ENCODE data around the gene SARS1.
"Not testable (repeated sequence)": the region's sequence is repeated elsewhere in the genome, so short reads cannot be mapped to it uniquely, and the experiment has no call there.

Gene SARS1

DNA sequence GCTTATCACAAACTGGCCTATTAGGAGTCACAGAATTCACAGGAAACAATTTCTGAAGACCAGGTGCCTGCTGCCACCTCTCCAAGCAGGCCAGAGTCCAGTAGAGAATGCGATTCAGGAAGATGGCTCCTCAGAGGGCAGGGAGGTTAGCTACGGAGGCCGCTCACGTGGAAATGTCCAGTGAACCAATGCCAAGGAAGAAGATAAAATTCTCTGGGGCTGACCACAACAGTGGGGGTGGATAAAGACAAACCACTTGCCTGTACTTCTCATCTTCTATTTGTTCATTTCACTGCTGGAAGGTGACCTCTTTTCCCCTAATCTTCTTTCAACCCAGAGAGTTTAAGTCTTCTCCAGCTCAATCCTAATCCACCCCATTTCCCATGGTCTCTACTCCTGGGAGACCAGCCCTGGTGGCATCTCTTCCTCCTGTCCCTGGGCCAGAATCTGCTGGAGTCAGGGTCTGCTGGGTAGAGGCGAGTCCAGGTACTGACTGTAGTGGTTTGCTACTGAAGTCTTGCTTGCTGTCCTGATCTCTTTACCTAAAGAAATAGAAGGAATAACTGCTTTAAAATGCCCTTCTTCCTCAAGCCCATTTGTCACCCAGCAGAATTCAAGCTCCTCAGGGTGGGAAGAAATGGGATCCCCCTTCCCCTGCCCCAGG is 66.0 kb downstream of the SARS1 start:
- no peak for DNase-seq

DNA sequence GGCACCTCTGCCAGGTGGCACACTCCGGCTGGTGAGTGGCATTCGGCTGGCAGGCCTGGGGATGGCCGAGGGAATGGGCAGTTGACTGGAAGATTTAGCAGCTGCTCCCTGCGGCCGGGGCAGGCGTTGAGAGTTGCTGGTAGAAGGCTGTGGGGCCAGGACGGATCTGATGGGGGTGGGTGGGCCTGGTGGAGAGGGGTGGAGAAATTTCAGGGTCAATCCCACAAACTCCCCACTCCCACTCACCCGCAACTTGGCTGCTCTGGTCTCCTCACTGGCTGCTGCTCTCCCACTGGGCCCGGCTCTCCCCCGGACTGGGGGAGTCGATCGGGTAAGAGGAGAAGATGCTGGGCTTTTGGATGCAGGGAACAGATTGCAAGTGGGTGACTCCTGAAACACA is 67.1 kb downstream of the SARS1 start:
- DNase-seq: no peak

DNA sequence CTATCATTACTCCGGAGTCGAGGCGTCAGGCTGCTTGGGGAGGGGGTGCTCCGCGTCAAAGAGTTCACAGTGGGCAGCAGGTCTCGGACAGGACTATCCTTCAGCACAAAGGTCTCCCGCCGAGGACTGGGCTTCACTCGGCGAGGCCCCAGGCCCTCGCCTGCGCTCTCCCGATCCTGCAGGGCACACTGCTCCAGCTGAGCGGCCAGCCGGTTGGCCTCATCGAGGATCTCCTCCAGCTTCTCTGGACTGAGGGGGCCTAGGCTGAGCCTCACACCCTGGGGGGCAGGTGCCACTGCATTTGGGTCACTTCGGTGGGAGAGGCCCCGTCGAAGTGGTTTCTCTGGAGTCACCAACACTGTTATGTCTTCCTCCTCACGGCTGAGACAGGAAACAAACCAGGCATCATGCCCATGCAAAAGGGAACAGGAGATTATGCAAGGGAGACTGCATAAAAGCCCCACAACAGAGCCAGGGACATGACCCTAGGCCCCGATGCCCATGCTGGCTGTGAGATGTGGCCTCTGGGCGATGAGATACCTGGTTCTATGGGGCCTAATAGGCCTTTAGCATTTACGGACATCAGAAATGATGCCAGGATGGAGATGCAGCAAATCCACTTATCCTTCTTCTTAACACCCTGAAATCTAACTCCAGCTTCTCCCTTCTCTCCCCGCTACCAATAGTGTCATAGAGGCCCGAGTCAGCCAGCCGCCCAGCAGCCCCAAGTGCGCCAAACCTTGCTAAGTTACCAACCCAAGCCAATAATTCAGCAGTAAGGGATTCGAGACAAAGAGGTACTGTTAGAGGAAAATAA is 68.2 kb downstream of the SARS1 start:
- DNase-seq: no peak

DNA sequence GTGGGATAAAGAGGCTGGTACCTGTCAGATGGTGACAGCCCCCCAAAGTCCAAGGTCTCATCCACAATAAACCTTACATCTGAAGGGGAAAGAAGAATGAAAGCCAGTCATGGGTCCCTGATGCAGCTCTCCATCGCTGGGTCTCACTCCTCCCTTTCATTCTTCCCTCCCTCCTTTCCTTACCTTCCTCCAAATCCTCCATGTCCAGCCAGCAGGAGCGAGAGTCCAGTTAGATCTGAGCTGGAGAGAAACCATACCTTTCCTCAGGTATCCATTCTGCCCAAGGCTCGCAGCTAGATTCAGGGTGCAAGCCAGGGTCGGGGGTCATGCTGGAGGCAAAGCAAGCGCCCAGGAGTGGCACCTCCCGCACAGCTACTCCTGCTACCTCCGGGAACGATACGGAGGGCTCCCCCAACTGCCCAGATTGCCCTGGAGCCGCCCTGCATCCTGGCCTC is 68.8 kb downstream of the SARS1 start:
- DNase-seq: no peak

GRCh38 chr1:109282952-109283747 is 69.4 kb downstream of the SARS1 start, which contains the start of gene PSRC1:
Gene PSRC1 (minus strand): TSS chr1:109283145.
- peak; percentile 83 for DNase-seq

DNA sequence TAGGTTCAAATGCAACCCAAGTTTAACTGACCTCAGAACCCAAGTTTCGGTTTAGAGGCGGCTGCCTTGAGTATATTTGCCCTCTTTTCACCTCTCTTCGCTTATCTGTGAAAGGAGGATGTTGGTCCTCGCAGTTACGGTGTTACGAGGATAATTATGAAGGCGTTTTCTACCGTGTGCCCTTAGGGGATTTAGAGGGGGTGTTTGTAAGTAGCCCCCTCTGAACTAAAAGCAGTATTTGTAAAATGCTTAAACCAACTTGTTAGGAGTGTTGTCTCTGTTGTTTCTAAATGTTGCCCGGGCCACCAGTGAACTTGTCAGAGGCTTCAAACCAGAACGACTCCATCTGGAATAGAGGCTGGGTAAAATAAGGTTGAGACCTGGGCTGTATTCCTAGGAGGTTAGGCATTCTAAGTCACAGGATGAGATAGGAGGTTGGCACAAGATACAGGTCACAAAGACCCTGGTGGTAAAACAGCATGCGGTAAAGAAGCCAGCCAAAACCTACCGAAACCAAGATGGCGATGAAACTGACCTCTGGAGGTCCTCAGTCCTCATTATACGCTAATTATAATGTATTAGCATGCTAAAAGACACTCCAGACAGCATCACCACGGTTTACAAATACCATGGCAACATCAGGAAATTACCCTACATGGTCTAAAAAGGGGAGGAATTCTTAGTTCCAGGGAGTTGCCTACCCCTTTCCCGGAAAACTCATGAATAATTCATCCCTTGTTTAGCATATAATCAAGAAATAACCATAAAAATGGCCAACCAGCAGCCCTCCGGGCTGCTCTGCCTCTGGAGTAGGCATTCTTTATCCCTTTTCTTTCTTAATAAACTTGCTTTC is 70.3 kb downstream of the SARS1 start:
- DNase-seq: no peak

- not testable (repeated sequence) for DNase-seq
Observed at GRCh38 chr1:109286762-109287161, 73.0 kb downstream of the SARS1 start.
